T-helper 2 cell treated with Interferon-gamma antibody and Interleukin-4, amounts not matched to agents 100 ng/mL and 5 ng/mL, for 36 hours (primary cell): Measurements from ENCODE around the gene ULK2. TPM values are rescaled to one million over a fixed set of nuclear protein-coding genes. Genes with fewer than 3 reads are reported as not detected.

Experiments used
- intact Hi-C: fragments of 100-400 bp; cut with micrococcal nuclease; formaldehyde crosslinking; loops from one replicate; pipeline ENCODE4 v1.15.1; 2023
- total RNA-seq: library from RNA; stranded (reverse); gene quantifications from 2 replicates; pipeline ENCODE4 v1.2.3, GENCODE V29; 2022

ULK2 gene
- total RNA-seq, 1 donor from 2014 or later, result 12.7 TPM

DNA sequence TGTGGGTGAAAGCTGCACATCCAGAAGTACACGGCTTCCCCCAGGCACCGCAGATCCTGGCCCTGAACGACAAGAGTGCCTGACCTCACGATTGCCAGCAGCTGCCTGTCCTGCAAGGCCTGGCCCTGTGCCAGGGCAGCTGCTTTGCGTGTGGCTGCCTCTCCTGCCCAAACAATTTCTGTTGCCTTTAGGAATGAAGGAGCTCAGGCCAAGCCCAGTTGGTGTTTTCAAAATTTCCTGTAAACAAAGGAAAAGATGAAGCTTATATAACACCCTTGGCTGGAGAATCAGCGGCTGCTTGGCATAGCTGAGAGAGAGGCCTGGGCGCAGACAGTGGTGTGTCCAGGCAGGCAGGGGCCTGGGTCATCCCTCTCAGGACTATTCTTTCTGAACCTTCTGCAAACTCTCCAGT, 139.6 kb downstream of the ULK2 start:
- intact Hi-C loops, result no loop called here

GRCh38 chr17:19727501-19728078, 140.1 kb downstream of the ULK2 start:
- intact Hi-C loops, result no loop called here

DNA sequence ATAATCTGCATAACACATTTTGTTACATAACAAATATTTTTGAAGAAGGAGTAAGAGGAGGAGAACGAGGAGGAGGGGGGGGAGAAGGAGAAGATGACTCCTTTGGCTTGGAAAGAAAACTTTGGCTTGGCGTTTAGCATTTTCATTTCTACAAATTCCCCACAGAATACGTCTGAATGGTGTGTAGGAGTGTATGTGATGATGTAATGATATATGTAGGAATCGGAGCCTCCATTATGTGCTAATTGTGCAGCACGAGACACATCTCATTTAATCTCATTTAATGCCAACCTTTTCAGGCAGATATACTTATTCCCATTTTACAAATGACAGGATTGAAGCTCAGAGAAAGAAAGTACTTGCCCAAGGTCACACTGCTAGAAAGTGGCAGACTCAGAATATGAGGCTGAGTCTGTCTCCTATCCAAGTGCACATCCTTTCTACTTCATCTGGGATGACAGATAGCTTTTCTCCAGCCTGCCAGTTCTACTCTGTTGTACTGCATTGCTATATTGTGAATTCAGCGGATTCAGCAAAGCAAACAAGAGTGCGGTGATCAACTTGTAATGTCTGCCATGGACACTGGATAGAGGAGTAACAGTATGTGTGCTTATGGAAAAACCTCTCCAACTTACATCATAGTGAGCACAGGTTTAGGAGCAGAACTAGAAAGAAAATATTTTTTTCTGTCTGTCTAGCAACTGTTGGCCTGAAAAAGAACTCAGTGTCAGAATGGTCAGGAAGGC, 140.9 kb downstream of the ULK2 start:
- intact Hi-C loops, result no loop called here

GRCh38 chr17:19725486-19725885, 142.2 kb downstream of the ULK2 start:
- intact Hi-C loops, result no loop called here

DNA sequence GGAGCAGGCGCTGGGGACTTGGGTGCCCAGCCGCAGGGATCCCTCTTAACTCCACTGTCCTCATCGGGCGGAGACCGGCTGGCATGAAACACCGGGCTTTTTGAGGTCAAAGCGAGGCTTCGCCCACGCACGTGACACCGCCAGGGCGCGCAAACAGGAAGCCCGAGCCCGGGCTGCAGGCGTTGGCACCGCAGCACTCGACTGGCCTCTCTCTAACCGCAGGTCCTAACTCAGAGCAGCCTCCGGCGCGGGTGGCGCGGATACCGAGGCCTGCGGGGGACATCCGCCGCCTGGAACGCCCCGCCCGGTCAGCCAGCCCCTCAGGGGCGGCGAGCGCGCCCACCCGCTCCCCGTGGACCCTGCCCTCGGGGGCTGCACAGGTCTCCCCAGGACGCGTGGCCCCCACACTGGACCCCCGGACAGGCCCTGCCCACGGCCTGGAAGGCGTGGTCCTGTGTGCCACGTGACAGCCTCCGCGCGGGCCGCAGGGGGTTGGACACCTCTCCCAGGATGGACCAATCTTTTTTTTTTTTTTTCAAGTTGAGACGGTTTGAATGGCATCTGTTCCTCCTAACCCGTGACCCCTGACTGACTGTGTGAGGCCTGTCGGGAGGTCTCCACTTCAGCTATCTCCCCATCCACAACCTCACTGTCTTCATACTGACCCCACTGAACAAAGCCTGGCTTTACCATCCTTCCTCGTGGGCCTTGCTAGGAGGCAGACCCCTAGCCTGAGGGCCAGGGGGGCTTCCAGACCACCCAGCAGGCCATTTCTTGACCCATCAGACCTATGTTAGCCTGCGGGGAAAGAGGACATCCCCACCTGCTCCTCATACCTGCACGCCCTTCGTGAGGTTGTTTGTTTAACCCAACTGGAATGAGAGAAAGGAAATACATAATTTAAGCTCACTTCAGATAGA, 143.0 kb downstream of the ULK2 start:
- intact Hi-C loops, result no loop called here

- intact Hi-C loops, result no loop called here
Measured at GRCh38 chr17:19723964-19724363, 143.8 kb downstream of the ULK2 start.

Other genes with a start within 250 kb of the ULK2 start
- gene ALDH3A2, start 219.2 kb downstream of the ULK2 start, total RNA-seq, result 30.1 and 32.4 TPM in 2 replicates
- not detected in 2 replicates for gene SLC47A2, start 151.4 kb downstream of the ULK2 start, total RNA-seq
- not detected in 2 replicates for gene ALDH3A1, start 119.6 kb downstream of the ULK2 start, total RNA-seq
- 40.6 and 43.2 TPM in 2 replicates for gene AKAP10, start 109.9 kb upstream of the ULK2 start, total RNA-seq
- gene SPECC1, start 141.4 kb upstream of the ULK2 start, total RNA-seq, result 5.0 and 6.3 TPM in 2 replicates